Dedifferentiated amniotic fluid mesenchymal stem cell (primary cell): ENCODE data around the gene CD59.
"Not testable (repeated sequence)": the region's sequence is repeated elsewhere in the genome, so short reads cannot be mapped to it uniquely, and the experiment has no call there.

Experiments used
- DNase-seq: peaks from one replicate; pipeline ENCODE4 v3.0.0-alpha.2; 2016; ENCODE audit errors: extremely low spot score

CD59 gene

DNA sequence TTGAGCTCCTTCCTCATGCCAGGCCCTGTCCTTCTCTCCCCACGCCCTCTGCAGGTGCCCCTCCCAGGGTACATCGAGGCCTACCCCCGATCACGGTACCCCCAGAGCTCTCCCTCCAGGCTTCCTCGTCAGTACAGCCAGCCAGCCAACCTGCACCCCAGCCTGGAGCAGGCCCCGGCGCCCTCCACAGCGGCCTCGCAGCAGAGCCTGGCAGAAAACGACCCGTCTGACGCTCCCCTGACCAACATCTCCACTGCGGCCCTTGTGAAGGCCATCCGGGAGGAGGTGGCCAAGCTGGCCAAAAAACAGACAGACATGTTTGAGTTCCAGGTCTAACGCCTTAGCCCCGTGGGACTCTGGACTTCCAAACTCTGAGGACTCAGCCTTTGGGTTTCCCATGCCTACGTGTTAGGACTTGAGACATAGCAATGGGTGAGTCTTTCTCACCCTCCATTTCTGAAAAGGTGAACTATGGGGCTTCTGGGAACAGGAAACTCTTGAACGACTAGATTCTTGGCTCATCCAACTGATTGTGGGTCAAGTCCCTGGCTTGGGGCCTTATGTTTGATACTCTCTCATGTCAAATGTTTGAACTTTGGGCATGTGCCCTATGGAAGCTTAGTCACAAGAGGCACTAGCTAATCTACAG lies 68.3 kb downstream of the CD59 start:
- DNase-seq = no peak

DNA sequence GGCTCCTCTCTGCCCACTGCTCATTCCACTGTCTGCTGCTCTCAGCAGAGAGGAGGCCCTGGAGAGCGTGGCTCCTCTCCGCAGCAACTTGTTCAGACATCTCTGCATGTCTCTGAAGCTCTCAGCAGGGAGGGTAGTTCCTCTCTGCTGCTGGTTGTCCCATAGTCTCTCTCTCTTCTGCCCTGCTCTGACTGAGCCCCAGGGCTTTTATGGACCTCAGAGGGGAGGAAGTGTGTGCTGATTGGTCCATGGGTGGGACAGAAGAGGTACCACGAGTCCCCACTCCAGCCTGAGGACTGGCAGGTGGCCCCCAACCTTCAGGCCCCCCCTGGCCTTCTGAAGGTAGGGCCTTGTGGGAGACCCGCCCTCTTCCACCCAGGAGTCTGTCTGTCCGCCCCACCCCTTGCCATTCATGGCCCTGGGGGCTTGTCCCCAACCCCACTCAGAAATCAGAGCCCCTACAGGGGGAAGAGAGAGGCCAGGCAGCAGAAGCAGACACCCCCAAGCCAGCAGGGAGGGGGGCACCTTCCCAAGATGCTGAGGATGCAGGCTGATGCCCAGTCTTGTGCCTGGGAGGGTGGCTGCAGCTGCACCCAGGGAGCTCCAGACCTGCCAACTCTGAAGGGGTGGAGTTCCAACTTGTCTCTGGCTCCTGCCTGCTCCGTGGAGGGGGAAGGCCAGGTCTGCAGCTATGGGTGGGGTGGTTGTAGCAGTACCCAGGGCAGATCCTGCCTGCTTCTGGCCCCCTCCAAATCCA lies 70.7 kb downstream of the CD59 start:
- no peak for DNase-seq

DNA sequence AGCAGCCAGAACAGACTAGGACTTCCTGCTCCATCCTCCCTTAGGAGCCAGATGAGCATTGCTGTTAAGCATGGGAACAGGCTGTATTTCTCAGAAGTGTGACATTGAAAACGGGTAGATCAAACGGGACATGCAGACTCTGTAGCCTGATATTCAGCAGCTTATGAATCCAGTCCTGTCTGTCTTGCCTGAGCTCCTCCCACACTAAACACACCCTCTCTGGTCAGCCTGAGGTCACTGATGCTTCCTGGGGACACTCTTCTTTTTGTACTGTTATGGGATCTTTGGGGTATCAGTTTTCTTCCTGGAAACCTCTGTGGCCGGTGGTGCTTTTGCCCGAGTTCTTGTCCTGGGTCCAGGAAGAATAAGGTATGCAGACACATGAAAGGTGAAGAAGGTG lies 71.4 kb downstream of the CD59 start:
- no peak for DNase-seq

DNA sequence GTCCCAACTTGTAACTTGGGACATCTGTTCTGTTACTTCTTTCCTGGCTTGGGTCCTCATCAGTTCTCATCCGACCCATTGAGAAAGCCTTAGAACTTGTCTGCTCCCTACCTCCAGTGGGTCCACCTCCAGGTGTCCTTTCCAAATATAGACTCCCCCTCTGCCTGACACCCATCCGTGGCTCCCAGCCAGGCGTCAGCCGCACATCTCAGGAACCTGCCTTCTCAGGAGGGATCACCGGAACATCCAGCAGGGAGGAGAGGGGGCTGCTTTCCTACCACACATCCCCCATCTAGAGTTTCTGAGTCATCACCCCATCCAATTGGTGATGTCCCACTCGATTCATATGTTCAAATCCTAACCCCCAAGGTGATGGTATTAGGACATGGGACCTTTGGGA lies 72.1 kb downstream of the CD59 start:
- no peak for DNase-seq

DNA sequence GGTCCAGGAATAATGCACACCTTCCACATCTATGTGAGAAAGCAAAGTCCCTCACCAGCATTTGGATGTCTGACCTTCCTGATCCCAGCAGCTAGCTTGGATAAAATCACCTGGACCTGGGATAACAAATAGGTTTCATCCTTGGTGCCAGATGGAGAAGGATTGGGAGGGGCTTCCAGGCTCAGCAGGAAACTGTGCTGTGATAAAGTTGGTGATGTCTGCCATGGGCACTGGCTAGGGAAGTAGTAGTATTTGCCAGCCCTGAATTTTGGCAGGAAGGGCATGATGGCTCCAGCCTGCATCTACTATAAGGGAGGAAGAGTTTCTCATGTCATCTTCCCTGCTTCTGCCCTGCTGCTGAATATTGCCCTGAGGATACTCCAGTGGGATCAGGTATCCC lies 73.1 kb downstream of the CD59 start:
- DNase-seq = no peak

DNA sequence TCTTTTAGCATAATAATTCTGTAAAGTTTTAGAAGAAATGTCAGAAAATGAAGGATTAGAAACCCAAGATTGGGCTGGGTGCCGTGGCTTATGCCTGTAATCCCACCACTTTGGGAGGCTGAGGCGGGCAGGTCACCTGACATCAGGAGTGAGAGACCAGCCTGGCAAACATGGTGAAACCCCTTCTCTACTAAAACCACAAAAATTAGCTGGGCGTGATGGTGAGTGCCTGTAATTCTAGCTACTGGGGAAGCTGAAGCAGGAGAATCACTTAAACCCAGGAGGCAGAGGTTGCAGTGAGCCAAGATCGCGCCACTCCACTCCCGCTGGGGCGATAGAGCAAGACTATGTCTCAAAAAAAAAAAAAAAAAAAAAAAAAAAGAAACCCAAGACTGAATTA lies 74.7 kb downstream of the CD59 start:
- DNase-seq = not testable (repeated sequence)

DNA sequence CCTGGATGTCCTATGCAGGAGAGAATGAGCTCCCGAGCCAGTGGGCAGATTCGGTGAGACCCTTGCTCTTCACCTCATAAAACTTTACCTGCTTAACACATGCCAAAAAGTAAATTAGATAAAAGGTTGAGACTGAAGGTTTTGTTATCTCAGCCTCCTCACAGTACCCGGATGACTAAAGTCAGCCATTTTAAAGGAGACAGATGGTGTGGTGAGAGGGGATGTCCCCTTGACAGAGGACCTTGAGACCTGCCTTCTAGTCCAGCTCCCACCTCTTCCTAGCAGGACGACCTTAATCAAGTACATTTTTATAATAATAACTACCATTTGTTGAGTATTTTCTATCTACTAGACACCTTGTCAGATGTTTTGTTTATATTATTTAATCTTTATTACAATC lies 75.3 kb downstream of the CD59 start:
- no peak for DNase-seq

DNA sequence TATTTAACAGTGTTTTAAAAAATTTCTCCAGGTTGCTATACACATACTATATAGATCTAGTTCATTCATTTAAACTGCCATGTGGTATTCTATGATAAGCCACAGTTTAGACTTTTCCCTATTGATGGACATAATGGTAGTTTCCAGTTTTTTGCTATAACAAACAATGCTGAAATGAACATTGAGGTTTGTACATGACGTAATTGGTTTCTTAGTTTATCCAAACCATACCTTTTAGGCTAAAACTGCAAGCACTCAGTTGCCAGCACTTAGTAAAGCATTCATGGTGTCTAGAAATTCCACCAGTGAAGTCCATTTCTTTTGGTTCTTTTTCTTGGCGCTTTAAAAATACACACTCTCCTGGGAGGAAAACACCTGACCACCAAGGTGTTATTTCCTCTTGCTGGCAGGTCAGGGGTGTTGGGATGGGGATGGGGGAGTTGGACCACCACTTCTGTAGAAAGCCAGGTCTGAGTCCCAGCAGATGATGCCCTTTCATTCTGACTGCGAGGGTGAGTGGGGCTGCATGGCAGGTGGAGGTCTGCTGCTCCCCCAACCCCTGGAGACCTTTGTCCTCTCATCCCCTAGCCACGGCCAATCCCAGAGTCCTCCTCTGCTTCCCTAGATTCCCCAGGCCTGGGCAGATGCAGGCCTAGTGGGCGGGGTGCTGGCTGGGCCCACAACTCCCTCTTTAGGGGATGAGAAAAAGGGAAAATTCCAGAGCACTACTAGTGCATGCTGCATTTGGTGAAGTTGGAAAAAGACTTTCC lies 76.7 kb downstream of the CD59 start:
- DNase-seq = no peak

DNA sequence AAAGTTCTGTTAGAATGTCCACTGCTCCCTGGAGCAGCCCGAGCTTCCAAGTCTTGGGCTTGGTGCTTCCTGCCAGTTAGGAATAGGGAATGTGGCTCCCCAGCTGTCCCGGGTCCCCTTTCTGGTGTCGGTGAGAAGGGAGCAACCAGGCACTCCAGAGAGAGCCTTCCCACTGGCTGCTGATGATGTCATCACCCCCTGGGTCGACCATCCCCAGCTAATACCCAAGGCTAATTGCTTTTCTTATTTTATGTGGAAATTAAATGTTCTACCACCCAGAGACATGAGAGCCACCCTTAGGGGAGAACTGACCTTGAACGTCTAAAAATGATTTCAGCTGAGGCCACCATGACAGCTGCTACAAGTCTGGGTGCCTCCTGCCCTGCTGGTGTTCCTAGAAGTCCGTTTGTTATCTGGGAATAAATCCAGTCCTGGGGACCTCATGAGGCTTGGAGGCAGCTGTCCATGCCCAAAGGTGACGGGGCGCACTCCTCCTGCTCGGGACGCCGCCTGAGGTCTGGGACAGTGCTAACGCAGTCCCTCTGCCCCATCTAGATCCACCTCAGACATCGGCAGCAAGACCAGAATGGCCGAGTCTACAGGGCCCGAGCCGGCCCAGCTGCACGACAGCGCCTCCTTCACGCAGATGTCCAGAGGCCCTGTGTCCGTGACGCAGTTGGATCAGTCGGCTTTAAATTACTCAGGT lies 77.9 kb downstream of the CD59 start:
- DNase-seq = no peak

DNA sequence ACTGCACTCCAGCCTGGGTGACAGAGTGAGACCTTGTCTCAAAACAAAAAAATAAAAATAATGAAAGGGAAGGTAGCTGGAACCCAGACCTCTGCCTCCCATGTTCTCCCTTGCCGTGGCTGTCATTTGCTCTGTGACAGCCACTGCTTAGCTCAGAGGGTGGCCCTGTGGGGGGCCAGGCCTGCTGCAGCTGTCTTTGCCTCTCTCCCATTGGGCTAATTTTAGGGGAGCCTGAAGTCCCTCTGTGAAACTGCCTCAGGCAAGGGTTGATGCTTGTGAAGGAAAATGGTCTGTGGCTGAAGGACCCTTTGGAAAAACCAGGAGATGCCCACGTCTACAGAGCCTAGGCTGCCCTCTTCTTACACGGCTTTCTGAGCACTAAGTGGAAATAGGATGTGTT lies 78.5 kb downstream of the CD59 start:
- DNase-seq = no peak

DNA sequence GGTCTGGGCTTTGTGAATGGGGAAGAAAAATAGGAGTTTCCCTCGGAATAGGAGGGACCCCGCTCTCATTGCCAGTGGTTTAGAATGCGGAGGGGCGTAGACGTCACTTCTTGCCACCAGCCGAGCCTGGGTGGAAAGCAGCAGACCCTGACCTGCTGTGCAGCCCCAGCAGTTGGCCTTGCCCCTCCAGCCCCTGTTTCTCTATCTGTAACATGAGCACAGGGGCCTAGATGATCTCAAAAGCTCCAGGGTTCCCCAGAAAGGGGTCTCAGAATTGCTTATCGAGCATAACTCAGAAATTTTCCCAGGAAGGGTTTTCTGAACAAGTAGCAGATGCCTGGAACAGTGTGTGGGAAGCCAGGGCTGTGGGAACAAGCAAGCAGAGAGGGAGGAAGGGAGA lies 79.5 kb downstream of the CD59 start:
- DNase-seq = no peak

DNA sequence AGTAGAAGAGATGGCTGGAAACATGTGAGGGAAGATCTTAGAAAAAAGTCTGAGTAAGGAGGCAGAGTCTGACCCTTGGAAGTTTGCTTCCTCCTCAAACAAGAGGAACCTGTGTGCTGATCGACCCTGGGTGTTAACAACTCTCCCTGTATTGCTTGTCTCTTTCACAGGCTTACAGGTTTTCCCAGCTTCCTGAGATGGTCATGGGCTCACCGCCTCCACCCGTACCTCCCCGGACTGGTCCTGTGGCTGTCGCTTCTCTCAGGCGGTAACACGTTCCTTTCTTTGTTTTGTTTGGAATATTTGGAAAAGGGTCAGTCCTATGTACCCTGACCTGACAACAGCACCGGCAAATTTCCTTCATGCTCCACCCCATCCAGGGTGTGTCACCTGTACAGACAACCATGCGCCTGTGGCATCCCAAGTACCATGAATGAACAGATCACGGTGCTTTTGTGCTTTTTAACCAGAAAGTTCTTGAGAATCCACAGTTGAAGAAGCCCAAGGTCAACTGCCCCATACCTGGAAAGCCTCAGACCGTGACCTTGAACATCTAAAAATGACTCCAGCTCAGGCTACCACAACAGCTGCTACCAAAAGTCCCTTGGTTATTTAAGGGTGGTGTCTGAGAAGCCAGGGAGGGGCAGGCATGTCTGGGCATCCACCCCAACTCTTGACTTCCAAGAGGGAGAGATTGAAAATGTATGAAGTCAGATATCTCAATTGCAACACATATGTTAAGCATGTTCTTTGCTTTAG lies 80.2 kb downstream of the CD59 start:
- DNase-seq = no peak

DNA sequence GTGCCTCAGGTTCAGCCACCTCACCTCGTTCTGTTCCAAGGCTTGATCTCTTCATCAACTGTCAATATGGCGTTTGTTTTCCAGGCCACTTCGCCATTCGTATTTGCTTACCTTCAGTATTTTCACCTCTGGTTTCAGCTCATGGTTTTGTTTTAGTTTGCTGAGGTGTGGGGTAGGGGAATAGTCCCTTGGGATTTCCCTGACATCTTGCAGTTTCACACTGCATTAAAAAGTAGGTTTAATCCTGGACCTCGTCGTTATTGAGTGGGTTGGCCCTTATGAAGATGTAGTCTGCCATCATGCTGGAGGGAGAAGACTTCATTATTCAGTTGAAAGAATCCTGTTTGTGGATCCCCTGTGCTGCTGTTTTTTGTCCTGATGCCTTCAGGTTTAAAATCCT lies 81.6 kb downstream of the CD59 start:
- DNase-seq = no peak
